Measurements from ENCODE around the gene CDKAL1.
"Not testable (repeated sequence)": the region's sequence is repeated elsewhere in the genome, so short reads cannot be mapped to it uniquely, and the experiment has no call there.

Gene CDKAL1

GRCh38 chr6:20808924-20809323 lies 274.7 kb downstream of the CDKAL1 start:
- no peak for DNase-seq

- DNase-seq = no peak
These were observed 276.5 kb downstream of the CDKAL1 start for GRCh38 chr6:20810727-20811108.

- DNase-seq = no peak
These were observed 277.0 kb downstream of the CDKAL1 start for GRCh38 chr6:20811109-20811761.

GRCh38 chr6:20812776-20813175 lies 278.5 kb downstream of the CDKAL1 start:
- DNase-seq = no peak

- no peak for DNase-seq
These were observed 280.2 kb downstream of the CDKAL1 start for GRCh38 chr6:20814494-20814893.

- no peak for DNase-seq
These were observed 281.9 kb downstream of the CDKAL1 start for GRCh38 chr6:20816126-20816525.

- no peak for DNase-seq
These were observed 283.6 kb downstream of the CDKAL1 start for GRCh38 chr6:20817806-20818320.

GRCh38 chr6:20819774-20820400 lies 285.6 kb downstream of the CDKAL1 start:
- no peak for DNase-seq

GRCh38 chr6:20826378-20826777 lies 292.1 kb downstream of the CDKAL1 start:
- DNase-seq = no peak

- no peak for DNase-seq
These were observed 293.5 kb downstream of the CDKAL1 start for GRCh38 chr6:20827798-20828197.

- no peak for DNase-seq
These were observed 296.3 kb downstream of the CDKAL1 start for GRCh38 chr6:20830576-20830975.

GRCh38 chr6:20831251-20831650 lies 297.0 kb downstream of the CDKAL1 start:
- DNase-seq = not testable (repeated sequence)

GRCh38 chr6:20833881-20834515 lies 299.7 kb downstream of the CDKAL1 start:
- no peak for DNase-seq

GRCh38 chr6:20835315-20836010 lies 301.2 kb downstream of the CDKAL1 start:
- DNase-seq = no peak

- no peak for DNase-seq
These were observed 302.9 kb downstream of the CDKAL1 start for GRCh38 chr6:20837189-20837588.

- no peak for DNase-seq
These were observed 303.9 kb downstream of the CDKAL1 start for GRCh38 chr6:20838113-20838512.

- DNase-seq = no peak
These were observed 305.4 kb downstream of the CDKAL1 start for GRCh38 chr6:20839630-20840029.

GRCh38 chr6:20840675-20841074 lies 306.4 kb downstream of the CDKAL1 start:
- DNase-seq = no peak

- DNase-seq = no peak
These were observed 307.5 kb downstream of the CDKAL1 start for GRCh38 chr6:20841806-20842205.

GRCh38 chr6:20845592-20845991 lies 311.3 kb downstream of the CDKAL1 start:
- no peak for DNase-seq

GRCh38 chr6:20846602-20847028 lies 312.4 kb downstream of the CDKAL1 start:
- no peak for DNase-seq

- DNase-seq = no peak
These were observed 313.6 kb downstream of the CDKAL1 start for GRCh38 chr6:20847904-20848303.

GRCh38 chr6:20850686-20851416 lies 316.6 kb downstream of the CDKAL1 start:
- DNase-seq = no peak
